HEK293 (cell line): ENCODE results near the gene CEACAM6.

ENCODE experiments used
- GLI4 ChIP-seq: fragments of 450-650 bp; formaldehyde crosslinking; IDR thresholded peaks from 2 replicates; pipeline ENCODE4 v1.5.1; 2016; ENCODE audit warnings: missing biosample characterization, missing genetic modification characterization
- TF ChIP-seq, protein P1 (sequence below): fragments of 450-650 bp; formaldehyde crosslinking; IDR thresholded peaks from 2 replicates; pipeline ENCODE4 v1.5.1; 2016; ENCODE audit warnings: missing biosample characterization, missing genetic modification characterization

DNA sequence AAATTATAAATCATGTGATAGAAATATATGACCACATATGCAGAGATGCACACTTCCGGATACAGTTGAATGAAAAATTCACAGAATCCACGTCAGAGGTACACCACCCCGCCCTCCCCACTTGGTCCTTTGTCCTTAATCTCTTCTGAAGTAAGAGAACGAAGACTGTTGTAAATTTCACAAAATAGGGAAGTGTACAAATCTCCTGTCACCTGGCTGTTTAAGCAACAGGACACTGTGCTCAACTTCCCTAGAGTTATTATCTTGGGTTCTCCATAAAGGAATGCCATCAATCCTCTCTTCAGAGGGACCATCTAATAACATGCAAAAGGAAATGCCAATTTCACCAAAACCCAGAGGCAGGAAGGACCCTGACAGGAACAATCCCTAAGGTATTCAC lies 10.5 kb upstream of the CEACAM6 start:
- TF ChIP-seq, protein P1, sequence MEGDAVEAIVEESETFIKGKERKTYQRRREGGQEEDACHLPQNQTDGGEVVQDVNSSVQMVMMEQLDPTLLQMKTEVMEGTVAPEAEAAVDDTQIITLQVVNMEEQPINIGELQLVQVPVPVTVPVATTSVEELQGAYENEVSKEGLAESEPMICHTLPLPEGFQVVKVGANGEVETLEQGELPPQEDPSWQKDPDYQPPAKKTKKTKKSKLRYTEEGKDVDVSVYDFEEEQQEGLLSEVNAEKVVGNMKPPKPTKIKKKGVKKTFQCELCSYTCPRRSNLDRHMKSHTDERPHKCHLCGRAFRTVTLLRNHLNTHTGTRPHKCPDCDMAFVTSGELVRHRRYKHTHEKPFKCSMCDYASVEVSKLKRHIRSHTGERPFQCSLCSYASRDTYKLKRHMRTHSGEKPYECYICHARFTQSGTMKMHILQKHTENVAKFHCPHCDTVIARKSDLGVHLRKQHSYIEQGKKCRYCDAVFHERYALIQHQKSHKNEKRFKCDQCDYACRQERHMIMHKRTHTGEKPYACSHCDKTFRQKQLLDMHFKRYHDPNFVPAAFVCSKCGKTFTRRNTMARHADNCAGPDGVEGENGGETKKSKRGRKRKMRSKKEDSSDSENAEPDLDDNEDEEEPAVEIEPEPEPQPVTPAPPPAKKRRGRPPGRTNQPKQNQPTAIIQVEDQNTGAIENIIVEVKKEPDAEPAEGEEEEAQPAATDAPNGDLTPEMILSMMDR (tag by site-specific recombination) = no peak
- TF ChIP-seq GLI4 (tag by site-specific recombination) = no peak
